KMS-11 (cell line): ENCODE data around the gene COX8A.

Experiments used
- H2AFZ ChIP-seq: fragments of 200-600 bp; sonication (generic); 2 replicates; pipeline ENCODE4 v1.6.1; 2016; ENCODE audit warnings: antibody characterized with exemption, mixed run types, low read depth
- H3K27ac ChIP-seq: fragments of 200-600 bp; sonication (generic); 2 replicates; pipeline ENCODE4 v1.6.1; 2016; ENCODE audit warnings: mild to moderate bottlenecking, mixed run types
- H3K27me3 ChIP-seq: fragments of 200-600 bp; sonication (generic); 2 replicates; pipeline ENCODE4 v1.6.1; 2017; ENCODE audit warnings: mild to moderate bottlenecking, low read depth, mixed run types, moderate library complexity; ENCODE audit not compliant: insufficient read depth
- H3K36me3 ChIP-seq: fragments of 200-600 bp; sonication (generic); 2 replicates; pipeline ENCODE4 v1.6.1; 2017; ENCODE audit warnings: mild to moderate bottlenecking, mixed run types; ENCODE audit not compliant: insufficient read depth
- H3K4me1 ChIP-seq: fragments of 200-600 bp; sonication (generic); 2 replicates; pipeline ENCODE4 v1.6.1; 2016; ENCODE audit warnings: mild to moderate bottlenecking, low read depth, mixed run types; ENCODE audit not compliant: poor library complexity, severe bottlenecking
- H3K4me2 ChIP-seq: fragments of 200-600 bp; sonication (generic); 2 replicates; pipeline ENCODE4 v1.7.0; 2016; ENCODE audit warnings: mild to moderate bottlenecking, mixed run types
- H3K4me3 ChIP-seq: fragments of 200-600 bp; sonication (generic); IDR thresholded peaks from 2 replicates; pipeline ENCODE4 v1.6.1; 2017; ENCODE audit warnings: low read depth, low read length, mixed read lengths; ENCODE audit not compliant: insufficient read depth
- H3K79me2 ChIP-seq: fragments of 200-600 bp; sonication (generic); 2 replicates; pipeline ENCODE4 v1.6.1; 2016; ENCODE audit warnings: low read depth, mixed run types; ENCODE audit not compliant: insufficient read depth
- H3K9ac ChIP-seq: fragments of 200-600 bp; sonication (generic); 2 replicates; pipeline ENCODE4 v1.6.1; 2016; ENCODE audit warnings: mild to moderate bottlenecking, mixed run types
- H4K20me1 ChIP-seq: fragments of 200-600 bp; sonication (generic); 2 replicates; pipeline ENCODE4 v1.6.1; 2016; ENCODE audit warnings: mild to moderate bottlenecking, mixed run types; ENCODE audit not compliant: insufficient read depth
- TF ChIP-seq, protein P1 (sequence below): fragments of 200-600 bp; sonication (generic); conservative IDR thresholded peaks from 2 replicates; pipeline ENCODE4 v1.6.1; 2017; ENCODE audit warnings: low read depth, mild to moderate bottlenecking, antibody characterized with exemption, low read length, moderate library complexity, mixed read lengths

The COX8A gene

GRCh38 chr11:63999349-64000025 lies 25.1 kb downstream of the COX8A start:
- H4K20me1 ChIP-seq: no peaks in the 10 kb centered on the region

GRCh38 chr11:64000026-64000739 lies 25.8 kb downstream of the COX8A start:
- Histone ChIP-seq H3K9ac (no peak overlapping the region), H3K27ac (no peak overlapping the region), H3K4me3 (no peak overlapping the region), H3K4me2 (no peak overlapping the region), H3K27me3 (no peaks in the 10 kb centered on the region), H3K4me1 (no peaks in the 10 kb centered on the region), H3K79me2 (no peaks in the 10 kb centered on the region), H4K20me1 (no peaks in the 10 kb centered on the region), H2AFZ (no peak overlapping the region), H3K36me3 (no peaks in the 10 kb centered on the region)
- TF ChIP-seq, protein P1, sequence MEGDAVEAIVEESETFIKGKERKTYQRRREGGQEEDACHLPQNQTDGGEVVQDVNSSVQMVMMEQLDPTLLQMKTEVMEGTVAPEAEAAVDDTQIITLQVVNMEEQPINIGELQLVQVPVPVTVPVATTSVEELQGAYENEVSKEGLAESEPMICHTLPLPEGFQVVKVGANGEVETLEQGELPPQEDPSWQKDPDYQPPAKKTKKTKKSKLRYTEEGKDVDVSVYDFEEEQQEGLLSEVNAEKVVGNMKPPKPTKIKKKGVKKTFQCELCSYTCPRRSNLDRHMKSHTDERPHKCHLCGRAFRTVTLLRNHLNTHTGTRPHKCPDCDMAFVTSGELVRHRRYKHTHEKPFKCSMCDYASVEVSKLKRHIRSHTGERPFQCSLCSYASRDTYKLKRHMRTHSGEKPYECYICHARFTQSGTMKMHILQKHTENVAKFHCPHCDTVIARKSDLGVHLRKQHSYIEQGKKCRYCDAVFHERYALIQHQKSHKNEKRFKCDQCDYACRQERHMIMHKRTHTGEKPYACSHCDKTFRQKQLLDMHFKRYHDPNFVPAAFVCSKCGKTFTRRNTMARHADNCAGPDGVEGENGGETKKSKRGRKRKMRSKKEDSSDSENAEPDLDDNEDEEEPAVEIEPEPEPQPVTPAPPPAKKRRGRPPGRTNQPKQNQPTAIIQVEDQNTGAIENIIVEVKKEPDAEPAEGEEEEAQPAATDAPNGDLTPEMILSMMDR: no peak

More at GRCh38 chr11:63999349-64000025, 25.1 kb downstream of the COX8A start:
- Histone ChIP-seq H3K79me2 (no peaks in the 10 kb centered on the region), H2AFZ (no peak overlapping the region), H3K36me3 (no peaks in the 10 kb centered on the region), H3K4me3 (no peak overlapping the region), H3K27ac (no peak overlapping the region), H3K9ac (no peak overlapping the region), H3K4me1 (no peaks in the 10 kb centered on the region), H3K27me3 (no peaks in the 10 kb centered on the region), H3K4me2 (no peak overlapping the region)
- TF ChIP-seq, protein P1: no peak

GRCh38 chr11:64000740-64001483 lies 26.5 kb downstream of the COX8A start:
- no peak overlapping the region for H3K4me2 ChIP-seq
- no peak overlapping the region for H3K9ac ChIP-seq
- H3K36me3 ChIP-seq: no peaks in the 10 kb centered on the region
- TF ChIP-seq, protein P1: no peak
- no peaks in the 10 kb centered on the region for H3K79me2 ChIP-seq
- no peak overlapping the region for H3K4me3 ChIP-seq
- H2AFZ ChIP-seq: no peak overlapping the region
- no peaks in the 10 kb centered on the region for H3K27me3 ChIP-seq
- no peaks in the 10 kb centered on the region for H4K20me1 ChIP-seq
- H3K27ac ChIP-seq: no peak overlapping the region
- no peaks in the 10 kb centered on the region for H3K4me1 ChIP-seq

GRCh38 chr11:64001484-64002420 lies 27.3 kb downstream of the COX8A start:
- H3K79me2 ChIP-seq: no peaks in the 10 kb centered on the region
- no peak overlapping the region for H3K4me2 ChIP-seq
- TF ChIP-seq, protein P1: no peak
- no peak overlapping the region for H3K27ac ChIP-seq
- no peaks in the 10 kb centered on the region for H3K36me3 ChIP-seq
- H3K4me1 ChIP-seq: no peaks in the 10 kb centered on the region
- no peaks in the 10 kb centered on the region for H3K27me3 ChIP-seq
- no peak overlapping the region for H3K4me3 ChIP-seq
- H4K20me1 ChIP-seq: no peaks in the 10 kb centered on the region
- H2AFZ ChIP-seq: no peak overlapping the region
- H3K9ac ChIP-seq: no peak overlapping the region
